HepG2 (cell line): Measurements from ENCODE around the gene SNRPF. TPM values are rescaled to one million over a fixed set of nuclear protein-coding genes. Genes with fewer than 3 reads are reported as not detected.

Source experiments
- AFF4 ChIP-seq: sonication (generic); formaldehyde crosslinking; IDR thresholded peaks from 2 replicates; pipeline ENCODE4 v1.4.0; 2020; ENCODE audit warnings: missing genetic modification reagents
- HES4 ChIP-seq: sonication (generic); formaldehyde crosslinking; IDR thresholded peaks from 2 replicates; pipeline ENCODE4 v1.9.0; 2021; ENCODE audit warnings: mild to moderate bottlenecking, missing genetic modification reagents, borderline replicate concordance
- HINFP ChIP-seq: sonication (generic); formaldehyde crosslinking; IDR thresholded peaks from 2 replicates; pipeline ENCODE4 v1.4.0; 2020; ENCODE audit warnings: low read depth, mild to moderate bottlenecking, missing genetic modification reagents
- HMGXB4 ChIP-seq, 2 experiments: sonication (generic) in 1 of 2; formaldehyde crosslinking in 1 of 2; IDR thresholded peaks; 2 replicates each; pipeline versions ENCODE4 v1.4.0 to v1.6.1; 2018 to 2020; ENCODE audit warnings: missing genetic modification reagents in 2 of 2, borderline replicate concordance in 1 of 2, low read depth in 1 of 2, mild to moderate bottlenecking in 1 of 2, missing biosample characterization in 1 of 2
- MAF1 ChIP-seq: sonication (generic); formaldehyde crosslinking; IDR thresholded peaks from 2 replicates; pipeline ENCODE4 v1.5.0; 2020; ENCODE audit warnings: missing genetic modification reagents, borderline replicate concordance
- PAXIP1 ChIP-seq: sonication (generic); formaldehyde crosslinking; conservative IDR thresholded peaks from 2 replicates; pipeline ENCODE4 v1.4.0; 2020; ENCODE audit warnings: mild to moderate bottlenecking, missing genetic modification reagents, moderate library complexity
- SP2 ChIP-seq: sonication (generic); formaldehyde crosslinking; IDR thresholded peaks from 2 replicates; pipeline ENCODE4 v1.5.1; 2020; ENCODE audit warnings: mild to moderate bottlenecking, missing genetic modification reagents
- XBP1 ChIP-seq: sonication (generic); formaldehyde crosslinking; IDR thresholded peaks from 2 replicates; pipeline ENCODE4 v1.5.0; 2020; ENCODE audit warnings: missing genetic modification reagents
- ZNF232 ChIP-seq: sonication (generic); formaldehyde crosslinking; IDR thresholded peaks from 2 replicates; pipeline ENCODE4 v1.4.0; 2020; ENCODE audit warnings: missing genetic modification reagents, borderline replicate concordance
- ZNF501 ChIP-seq: sonication (generic); formaldehyde crosslinking; IDR thresholded peaks from 2 replicates; pipeline ENCODE4 v1.5.1; 2020; ENCODE audit warnings: mild to moderate bottlenecking, moderate library complexity, missing genetic modification reagents
- ZNF597 ChIP-seq: sonication (generic); formaldehyde crosslinking; IDR thresholded peaks from 2 replicates; pipeline ENCODE4 v1.5.0; 2020; ENCODE audit warnings: missing genetic modification reagents
- ZNF710 ChIP-seq: sonication (generic); formaldehyde crosslinking; IDR thresholded peaks from 2 replicates; pipeline ENCODE4 v1.5.0; 2020; ENCODE audit warnings: mild to moderate bottlenecking, missing genetic modification reagents, borderline replicate concordance
- polyA plus RNA-seq, 8 experiments: library from polyadenylated mRNA; depleted of rRNA in 3 of 8; stranded (reverse) in 7 of 8; unstranded in 1 of 8; fragments of >200 nt; fragmentation: Illumina TruSeq in 4 of 8; extraction: Trizol in 4 of 8; gene quantifications; 2 replicates each; pipeline versions ENCODE4 v1.2.1 to v1.2.3, GENCODE V29; 2011 to 2016; ENCODE audit warnings: low read depth in 4 of 8, missing spikeins in 1 of 8, mixed read lengths in 1 of 8; ENCODE audit not compliant: insufficient read depth in 1 of 8
- total RNA-seq, 5 experiments: library from RNA; depleted of rRNA; stranded (reverse); fragments of >200 nt; fragmentation: Illumina TruSeq; extraction: Trizol; gene quantifications; 2 replicates each; pipeline ENCODE4 v1.2.3, GENCODE V29; 2016; ENCODE audit warnings: low read depth in 1 of 5

Gene SNRPF
- total and polyA plus RNA-seq, 2 of the 13 experiments (the other 11 are each of a cell fraction or from before 2014, with no cell fraction given) = 31.7 to 77.2 TPM

GRCh38 chr12:95858451-95859343 is at the start of gene SNRPF (continued):
- TF ChIP-seq ZNF597 (CRISPR knock-in tag) = no peak
- peak; percentile 80 to 88 for TF ChIP-seq HMGXB4 (CRISPR knock-in tag; IDR thresholded peaks at IDR 0.05; ENCODE audit: borderline replicate concordance in 1 of 2, low read depth in 1 of 2)
- no peak for TF ChIP-seq HES4 (CRISPR knock-in tag)
- no peak for TF ChIP-seq XBP1 (CRISPR knock-in tag)
- TF ChIP-seq HINFP (CRISPR knock-in tag) = peak; percentile 96
- no peak for TF ChIP-seq MAF1
- TF ChIP-seq AFF4 (CRISPR knock-in tag) = no peak
- peak; percentile 60; the same call in 1 of the 2 replicates for TF ChIP-seq PAXIP1 (CRISPR knock-in tag)
- 0 out of 2 replicates have a peak, but pooled peaks have one; percentile 59 for TF ChIP-seq ZNF232
- TF ChIP-seq ZNF710 (CRISPR knock-in tag) = 0 out of 2 replicates have a peak, but pooled peaks have one; percentile 16
- no peak for TF ChIP-seq SP2 (CRISPR knock-in tag)
- TF ChIP-seq ZNF501 (CRISPR knock-in tag) = peak; percentile 85
